ENCODE measurements around the gene RASD1. TPM values are rescaled to one million over a fixed set of nuclear protein-coding genes. Genes with fewer than 3 reads are reported as not detected.
A peak's percentile ranks its signal among the peaks of the same experiment; 100 is the strongest.

Gene RASD1
- polyA plus RNA-seq, 6 donors from 2014 or later = 0.21 to 0.27 TPM; not detected in 4

- H3K27ac Mint-ChIP-seq = peak overlapping the region in 1 of 6 donors; percentile 37
- H3K27me3 Mint-ChIP-seq = no peaks in the 10 kb centered on the region
- DNase-seq (no peak), ATAC-seq (ENCODE audit: low read depth in 2 of 2) (no peak)
- no peaks in the 10 kb centered on the region for H3K9me3 Mint-ChIP-seq
- H3K4me1 Mint-ChIP-seq = peaks cover 0 to 3% (median 0%) of the 10 kb centered on the region in 3 donors
- no peak overlapping the region for H3K4me3 Mint-ChIP-seq
- peaks cover 0 to 5% of the 10 kb centered on the region in 2 donors for H3K36me3 Mint-ChIP-seq
Measured at GRCh38 chr17:17520599-17521232, 24.5 kb upstream of the RASD1 start.

GRCh38 chr17:17519886-17520285 lies 23.7 kb upstream of the RASD1 start:
- Mint-ChIP-seq H3K36me3 (peaks cover 0 to 5% of the 10 kb centered on the region in 2 donors), H3K4me3 (no peak overlapping the region), H3K27me3 (no peaks in the 10 kb centered on the region), H3K4me1 (peaks cover 0 to 3% (median 0%) of the 10 kb centered on the region in 3 donors), H3K27ac (peak overlapping the region in 1 of 6 donors; percentile 30), H3K9me3 (no peaks in the 10 kb centered on the region)
- DNase-seq (no peak), ATAC-seq (ENCODE audit: low read depth in 2 of 2) (no peak)

- Mint-ChIP-seq H3K27me3 (no peaks in the 10 kb centered on the region), H3K4me3 (no peak overlapping the region), H3K9me3 (no peaks in the 10 kb centered on the region), H3K4me1 (peaks cover 0 to 2% (median 0%) of the 10 kb centered on the region in 3 donors), H3K27ac (no peak overlapping the region), H3K36me3 (peaks cover 0 to 5% of the 10 kb centered on the region in 2 donors)
- ATAC-seq (ENCODE audit: low read depth in 2 of 2) (no peak), DNase-seq (no peak)
Measured at GRCh38 chr17:17518951-17519350, 22.8 kb upstream of the RASD1 start.

DNA sequence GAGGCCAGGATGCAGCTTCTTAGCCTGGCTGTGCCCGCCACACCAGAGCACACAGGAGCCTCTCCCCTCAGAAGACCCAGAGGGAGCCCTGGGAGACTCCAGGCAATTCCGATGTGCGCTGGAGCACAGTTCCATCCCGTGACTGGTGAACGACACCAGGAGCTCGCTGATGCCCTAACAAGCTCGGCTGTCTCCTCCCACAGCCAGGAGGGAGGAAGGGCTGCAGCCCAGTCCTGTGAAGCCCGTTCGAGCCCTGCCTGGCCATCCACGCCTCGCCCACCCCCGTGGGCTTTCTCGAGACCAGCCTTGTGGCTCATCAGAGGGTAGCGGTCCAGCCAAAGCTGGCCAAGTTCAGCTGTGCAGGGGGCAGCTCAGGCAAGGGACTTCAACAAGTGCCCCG lies 21.8 kb upstream of the RASD1 start:
- Mint-ChIP-seq H3K27me3 (no peaks in the 10 kb centered on the region), H3K9me3 (no peaks in the 10 kb centered on the region), H3K27ac (no peak overlapping the region), H3K36me3 (peaks cover 0 to 5% of the 10 kb centered on the region in 2 donors), H3K4me1 (no peaks in the 10 kb centered on the region), H3K4me3 (no peak overlapping the region)
- DNase-seq = no peak
- ATAC-seq (ENCODE audit: low read depth in 2 of 2) = no peak

DNA sequence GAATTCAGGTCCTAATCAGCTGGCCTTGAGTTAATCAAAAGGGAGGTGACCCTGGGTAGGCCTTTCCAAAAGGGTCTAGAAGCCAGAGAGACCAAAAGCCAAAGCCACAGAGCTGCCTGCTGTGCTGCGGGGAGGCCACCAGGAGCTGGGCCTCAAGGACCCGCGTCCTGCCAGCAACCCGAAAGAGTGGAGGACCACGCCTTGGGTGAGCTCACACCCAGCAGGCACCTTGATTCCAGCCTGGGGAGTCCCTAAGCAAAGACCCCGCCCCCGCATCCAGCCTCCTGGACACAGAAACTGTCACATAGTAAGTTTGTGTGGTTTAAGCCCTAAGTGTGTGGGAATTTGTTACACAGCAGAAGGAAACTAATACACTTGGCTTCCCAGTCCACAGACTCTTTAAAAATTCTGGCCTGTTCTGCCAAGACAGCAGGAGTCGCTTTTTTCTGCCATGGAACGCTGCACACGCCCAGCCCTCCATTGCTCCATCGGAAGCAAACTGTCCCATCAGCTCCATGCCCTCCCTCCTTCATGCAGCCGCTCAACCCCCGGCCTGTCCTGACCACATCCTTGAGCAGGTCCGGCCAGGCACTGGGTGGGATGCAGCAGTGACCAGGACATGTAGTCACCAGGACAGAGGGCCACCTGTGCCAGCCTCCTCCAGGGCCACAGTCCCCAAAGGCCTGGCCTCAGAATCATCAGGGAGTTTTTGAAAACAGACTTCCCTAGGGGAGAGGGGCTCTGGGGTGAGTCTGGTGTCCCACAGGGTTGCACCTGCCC lies 20.9 kb upstream of the RASD1 start:
- Mint-ChIP-seq H3K27ac (no peak overlapping the region), H3K4me1 (no peaks in the 10 kb centered on the region)
- no peak for DNase-seq

DNA sequence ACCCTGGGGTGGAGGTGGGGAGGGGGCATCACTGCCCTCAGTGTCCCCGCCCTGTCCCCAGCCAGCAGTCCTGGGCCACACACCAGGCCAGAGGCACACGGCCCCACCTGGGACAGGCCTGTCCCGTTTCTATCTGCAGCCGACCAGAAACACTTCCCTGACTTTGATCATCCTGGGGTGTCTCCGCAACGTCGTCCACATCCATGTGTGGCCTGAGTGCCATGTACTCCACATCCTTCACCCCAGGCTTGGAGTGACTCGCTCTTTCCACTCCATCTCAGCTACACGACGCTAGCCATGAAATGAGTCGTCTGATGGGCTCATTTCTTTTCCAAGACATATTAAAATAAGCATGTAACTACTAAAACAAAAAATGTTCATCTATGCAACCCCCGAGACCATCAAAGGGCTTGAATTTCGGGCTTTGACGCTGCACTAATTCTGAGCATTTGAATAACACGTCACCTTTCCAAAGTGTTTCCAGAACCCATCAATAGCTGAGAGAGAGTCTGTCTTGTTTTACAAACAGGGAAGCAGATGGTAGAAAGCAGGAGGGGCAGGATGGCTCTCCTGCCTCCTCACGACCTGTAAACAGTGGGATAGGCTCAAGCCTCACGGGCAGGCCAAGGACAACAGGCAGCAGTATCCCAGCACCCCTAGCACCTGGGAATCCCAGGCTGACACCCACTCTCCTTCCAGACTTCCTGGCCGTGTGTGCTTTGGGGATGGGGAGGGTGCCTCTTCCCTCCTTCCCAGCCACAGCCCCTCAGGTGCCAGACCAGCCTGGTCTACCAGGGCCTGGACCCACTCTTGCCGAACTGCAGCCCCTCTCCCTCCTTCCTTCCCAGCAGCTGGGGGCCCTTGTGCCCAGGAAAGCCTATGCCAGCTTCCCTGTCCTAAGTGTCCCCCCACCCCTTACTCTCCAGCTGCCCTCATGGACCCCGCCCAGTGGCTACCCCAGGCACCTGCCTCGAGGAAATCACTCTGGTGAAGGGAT lies 20.0 kb upstream of the RASD1 start:
- peak overlapping the region in 2 of 6 donors; percentile 47 to 89 for H3K27ac Mint-ChIP-seq
- no peaks in the 10 kb centered on the region for H3K9me3 Mint-ChIP-seq
- H3K36me3 Mint-ChIP-seq = peaks cover 0 to 5% of the 10 kb centered on the region in 2 donors
- no peaks in the 10 kb centered on the region for H3K4me1 Mint-ChIP-seq
- H3K4me3 Mint-ChIP-seq = no peak overlapping the region
- DNase-seq = no peak
- no peaks in the 10 kb centered on the region for H3K27me3 Mint-ChIP-seq
- no peak for ATAC-seq (ENCODE audit: low read depth in 2 of 2)

More for the DNA sequence above, 20.9 kb upstream of the RASD1 start:
- Mint-ChIP-seq H3K27me3 (no peaks in the 10 kb centered on the region), H3K4me3 (peak overlapping the region in 1 of 8 donors; percentile 52), H3K9me3 (no peaks in the 10 kb centered on the region), H3K36me3 (peaks cover 0 to 5% of the 10 kb centered on the region in 2 donors)
- no peak for ATAC-seq (ENCODE audit: low read depth in 2 of 2)

DNA sequence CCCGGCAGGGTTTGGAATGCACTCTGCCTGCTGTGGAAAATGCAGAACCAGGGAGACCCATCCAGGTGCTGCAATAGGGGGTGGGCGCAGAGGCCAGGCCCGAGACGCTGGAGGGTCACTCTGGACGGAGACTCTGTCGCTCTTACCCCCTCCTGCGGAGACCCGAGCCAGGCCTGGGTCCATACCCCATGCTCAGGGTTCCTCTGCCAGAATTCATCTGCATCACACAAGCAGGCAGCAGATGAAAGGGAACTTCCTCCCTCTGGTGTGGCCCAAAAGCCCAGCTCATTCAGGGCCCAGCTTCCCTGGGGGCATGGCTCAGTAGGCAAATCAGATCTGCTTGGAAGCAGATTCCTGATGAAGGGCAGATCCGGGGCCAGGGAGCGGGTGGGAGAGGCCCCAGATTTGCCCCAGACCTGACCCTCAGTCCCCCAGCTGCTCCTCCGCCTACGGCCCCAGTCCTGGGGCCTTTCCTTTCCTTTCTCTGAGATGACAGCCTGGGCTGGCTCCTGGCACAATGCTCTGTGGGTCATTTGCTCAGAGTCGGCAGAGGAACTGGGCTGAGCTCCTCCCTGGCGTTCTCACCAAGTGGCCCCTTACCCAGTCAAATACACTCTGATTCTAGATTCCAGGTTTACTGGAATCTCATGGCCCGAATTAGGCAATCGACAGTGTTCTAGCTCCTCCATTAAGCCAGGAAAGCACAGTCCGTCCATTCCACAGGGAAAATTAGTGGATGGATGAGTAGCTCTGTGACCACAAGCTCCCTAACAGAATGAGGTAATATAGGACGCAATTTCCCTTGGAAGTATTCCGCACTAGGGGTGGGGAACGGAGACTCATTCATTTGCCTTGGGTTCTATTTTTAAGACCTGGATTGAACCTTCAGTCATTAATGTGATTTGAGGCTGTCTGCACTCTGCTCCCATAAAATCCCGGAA lies 19.1 kb upstream of the RASD1 start:
- Mint-ChIP-seq H3K4me1 (peaks cover 0 to 4% (median 0%) of the 10 kb centered on the region in 3 donors), H3K27me3 (no peaks in the 10 kb centered on the region), H3K36me3 (peaks cover 0 to 5% of the 10 kb centered on the region in 2 donors), H3K9me3 (no peaks in the 10 kb centered on the region), H3K27ac (no peak overlapping the region), H3K4me3 (no peak overlapping the region)
- DNase-seq (no peak), ATAC-seq (ENCODE audit: low read depth in 2 of 2) (no peak)

DNA sequence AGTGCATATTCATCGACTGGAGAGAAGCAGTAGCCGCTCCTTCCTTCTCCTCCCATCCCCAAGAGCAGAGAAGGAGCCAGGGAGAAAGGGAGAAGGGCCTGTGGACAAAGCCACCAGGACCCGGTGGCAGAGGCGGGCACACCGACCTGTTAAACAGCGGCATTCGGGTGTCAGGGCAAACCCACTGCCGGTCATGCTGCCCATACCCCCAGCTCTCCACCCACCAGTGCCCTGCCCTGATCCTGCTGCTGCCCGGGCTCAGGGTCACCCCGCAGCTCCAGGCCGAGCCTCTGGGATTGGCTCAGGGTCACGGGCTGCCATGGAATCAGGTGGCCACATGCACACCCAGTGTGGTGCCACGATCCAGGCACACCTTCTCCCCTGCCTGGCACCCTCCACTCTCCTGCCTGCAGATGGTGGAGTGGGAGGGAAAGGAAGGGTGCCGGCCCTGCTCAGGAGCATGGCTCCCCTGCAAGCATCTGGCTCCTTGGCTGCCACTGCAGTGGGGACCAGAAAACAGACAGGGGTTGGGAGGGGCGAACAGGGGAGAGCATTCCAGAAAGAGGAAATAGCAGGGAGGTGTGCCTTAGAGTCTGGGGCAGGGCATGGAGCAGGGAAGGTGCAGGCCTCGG lies 18.3 kb upstream of the RASD1 start:
- no peaks in the 10 kb centered on the region for H3K27me3 Mint-ChIP-seq
- no peak for ATAC-seq (ENCODE audit: low read depth in 2 of 2)
- H3K4me3 Mint-ChIP-seq = no peak overlapping the region
- no peaks in the 10 kb centered on the region for H3K9me3 Mint-ChIP-seq
- H3K36me3 Mint-ChIP-seq = peaks cover 0 to 5% of the 10 kb centered on the region in 2 donors
- H3K4me1 Mint-ChIP-seq = peaks cover 0 to 10% (median 5%) of the 10 kb centered on the region in 3 donors
- H3K27ac Mint-ChIP-seq = no peak overlapping the region
- no peak for DNase-seq

DNA sequence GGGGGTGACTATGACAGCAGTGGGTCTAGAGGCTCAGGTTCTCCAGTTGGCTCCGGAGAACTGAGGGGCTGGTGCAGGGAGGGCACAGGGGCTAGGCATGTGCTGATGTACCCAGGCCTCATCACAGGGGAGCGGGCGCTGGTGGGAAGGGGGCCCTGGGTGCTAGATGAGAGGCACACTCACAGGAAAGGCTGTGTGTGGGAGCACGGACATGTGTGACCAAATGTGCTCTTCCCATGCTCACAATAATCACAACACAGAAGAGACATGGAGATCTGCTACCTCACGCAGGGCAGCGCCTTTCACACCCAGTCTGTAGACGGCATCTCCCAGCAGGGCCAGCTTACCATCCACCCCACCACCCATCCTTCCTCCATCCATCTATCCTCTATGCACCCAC lies 17.4 kb upstream of the RASD1 start:
- peak overlapping the region in 1 of 8 donors; percentile 36 for H3K4me3 Mint-ChIP-seq
- peak overlapping the region in 2 of 6 donors; percentile 10 to 83 for H3K27ac Mint-ChIP-seq
- H3K36me3 Mint-ChIP-seq = peaks cover 0 to 5% of the 10 kb centered on the region in 2 donors
- ATAC-seq (ENCODE audit: low read depth in 2 of 2) (no peak), DNase-seq (no peak)
- no peaks in the 10 kb centered on the region for H3K9me3 Mint-ChIP-seq
- H3K4me1 Mint-ChIP-seq = peaks cover 0 to 10% (median 5%) of the 10 kb centered on the region in 3 donors
- H3K27me3 Mint-ChIP-seq = no peaks in the 10 kb centered on the region

GRCh38 chr17:17512866-17513265 lies 16.7 kb upstream of the RASD1 start:
- no peaks in the 10 kb centered on the region for H3K27me3 Mint-ChIP-seq
- no peaks in the 10 kb centered on the region for H3K9me3 Mint-ChIP-seq
- peaks cover 0 to 10% (median 5%) of the 10 kb centered on the region in 3 donors for H3K4me1 Mint-ChIP-seq
- H3K27ac Mint-ChIP-seq = no peak overlapping the region
- H3K36me3 Mint-ChIP-seq = peaks cover 0 to 5% of the 10 kb centered on the region in 2 donors
- no peak for ATAC-seq (ENCODE audit: low read depth in 2 of 2)
- no peak overlapping the region for H3K4me3 Mint-ChIP-seq
- no peak for DNase-seq

- Mint-ChIP-seq H3K4me3 (peak overlapping the region in 1 of 8 donors; percentile 29), H3K36me3 (peaks cover 0 to 5% of the 10 kb centered on the region in 2 donors), H3K9me3 (no peaks in the 10 kb centered on the region), H3K4me1 (peaks cover 0 to 10% (median 5%) of the 10 kb centered on the region in 3 donors), H3K27ac (no peak overlapping the region), H3K27me3 (no peaks in the 10 kb centered on the region)
- ATAC-seq (ENCODE audit: low read depth in 2 of 2) = no peak
- DNase-seq = no peak
Measured at GRCh38 chr17:17511881-17512858, 16.0 kb upstream of the RASD1 start.
